Stimulated activated CD8-positive, alpha-beta memory T cell treated with anti-CD3 and anti-CD28 coated beads, Interleukin-2, amount 100 ng/mL, for 1 hour (primary cell): ENCODE results near the gene UBASH3B.
"Not testable (repeated sequence)": the region's sequence is repeated elsewhere in the genome, so short reads cannot be mapped to it uniquely, and the experiment has no call there.

Experiments
- DNase-seq, 2 donors: peaks; one replicate each; pipeline ENCODE4 v3.0.0-alpha.2; 2020; ENCODE audit warnings: low read depth in 2 of 2

Gene UBASH3B

DNA sequence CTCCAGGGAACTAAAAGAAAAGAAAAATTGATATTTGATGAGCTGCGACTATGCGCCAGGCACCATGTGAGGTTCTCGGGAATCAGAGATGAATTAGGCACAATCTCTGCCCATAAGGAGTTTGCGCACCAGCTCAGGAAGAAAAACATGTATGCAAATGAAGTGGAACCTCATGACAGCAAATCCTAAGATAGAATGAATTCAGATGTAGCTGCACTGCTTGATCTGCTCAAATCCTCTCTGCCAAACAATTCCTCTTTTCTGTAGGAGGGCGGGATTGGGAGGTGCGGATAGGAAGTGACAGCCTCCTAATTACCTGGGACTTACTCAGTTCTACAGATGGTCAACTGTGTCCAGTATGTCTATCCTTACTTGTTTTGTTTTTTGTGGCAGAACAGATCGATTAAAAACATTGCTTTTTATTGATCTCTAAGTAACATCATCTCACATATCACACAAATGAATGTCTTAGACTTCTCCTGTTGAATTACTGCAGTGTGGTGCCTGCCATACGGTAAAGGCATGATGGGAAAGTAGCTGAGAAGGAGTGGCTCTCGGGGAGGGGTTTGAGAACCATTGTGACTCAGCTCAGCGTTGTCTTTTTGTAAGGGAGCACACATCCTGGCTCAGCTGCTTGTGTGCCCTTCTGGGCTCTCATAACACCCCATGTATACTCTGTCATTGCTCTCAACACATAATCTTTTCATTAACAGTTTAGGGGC lies 196.7 kb downstream of the UBASH3B start:
- DNase-seq = no peak

- no peak for DNase-seq
Observed at GRCh38 chr11:122852796-122853160, 197.3 kb downstream of the UBASH3B start.

GRCh38 chr11:122853261-122853660 lies 197.7 kb downstream of the UBASH3B start:
- no peak for DNase-seq

DNA sequence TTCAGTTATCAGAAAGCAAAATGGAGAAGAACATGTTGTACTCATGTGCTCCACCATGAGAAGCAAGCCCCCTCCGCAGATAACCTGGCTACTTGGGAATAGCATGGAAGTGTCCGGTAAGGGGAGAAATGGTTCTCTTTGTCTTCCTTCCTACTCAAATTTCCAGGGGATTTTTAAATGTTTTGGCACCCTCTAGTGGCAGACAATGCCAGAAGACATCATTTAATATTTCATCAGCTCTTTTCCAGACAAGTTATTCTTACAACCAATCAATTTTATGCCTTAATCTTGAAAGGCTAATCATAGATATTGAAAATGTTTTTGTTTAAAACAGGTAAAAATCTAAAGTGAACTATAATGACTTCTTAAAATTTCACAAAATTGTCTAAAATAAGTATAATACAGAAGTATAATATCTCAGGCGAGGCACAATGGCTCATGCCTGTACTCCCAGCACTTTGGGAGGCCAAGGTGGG lies 198.5 kb downstream of the UBASH3B start:
- no peak for DNase-seq

GRCh38 chr11:122861631-122862030 lies 206.1 kb downstream of the UBASH3B start:
- no peak for DNase-seq

GRCh38 chr11:122862091-122862490 lies 206.6 kb downstream of the UBASH3B start:
- no peak for DNase-seq

GRCh38 chr11:122863154-122863553 lies 207.6 kb downstream of the UBASH3B start:
- not testable (repeated sequence) for DNase-seq

- DNase-seq = no peak
Observed at GRCh38 chr11:122863704-122864326, 208.3 kb downstream of the UBASH3B start.
